Type B pancreatic cell (in vitro differentiated cells): Measurements from ENCODE around the gene FMC1. TPM values are rescaled to one million over a fixed set of nuclear protein-coding genes. Genes with fewer than 3 reads are reported as not detected.
"Not testable (repeated sequence)": the region's sequence is repeated elsewhere in the genome, so short reads cannot be mapped to it uniquely, and the experiment has no call there.

Experiments
- DNase-seq: peaks from one replicate; pipeline ENCODE4 v3.0.0; 2021; ENCODE audit warnings: mixed read lengths; ENCODE audit not compliant: unreplicated experiment; ENCODE audit errors: extremely low spot score
- H3K27ac Mint-ChIP-seq: 2 replicates; pipeline ENCODE4 v1.8.0; 2021; ENCODE audit warnings: mild to moderate bottlenecking, mixed read lengths
- H3K27me3 Mint-ChIP-seq: 2 replicates; pipeline ENCODE4 v1.8.0; 2021; ENCODE audit warnings: mixed read lengths
- H3K36me3 Mint-ChIP-seq: 2 replicates; pipeline ENCODE4 v1.8.0; 2021; ENCODE audit warnings: mixed read lengths
- H3K4me1 Mint-ChIP-seq: one replicate; pipeline ENCODE4 v1.8.0; 2021; ENCODE audit warnings: mixed read lengths; ENCODE audit not compliant: unreplicated experiment
- H3K4me3 Mint-ChIP-seq: 2 replicates; pipeline ENCODE4 v1.8.0; 2021; ENCODE audit warnings: mild to moderate bottlenecking, mixed read lengths
- H3K9me3 Mint-ChIP-seq: 2 replicates; pipeline ENCODE4 v1.8.0; 2021; ENCODE audit warnings: mixed read lengths
- total RNA-seq: library from RNA; stranded (reverse); gene quantifications from 2 replicates; pipeline ENCODE4 v1.2.1, GENCODE V29; 2021; ENCODE audit warnings: low replicate concordance
- TF ChIP-seq, protein P1 (sequence below): fragments of 200-600 bp; sonication (generic); conservative IDR thresholded peaks from 2 replicates; pipeline ENCODE4 v1.5.0; 2021; ENCODE audit warnings: antibody characterized with exemption, mild to moderate bottlenecking

FMC1 gene
- total RNA-seq, 1 donor from 2014 or later, result 15.2 TPM

DNA sequence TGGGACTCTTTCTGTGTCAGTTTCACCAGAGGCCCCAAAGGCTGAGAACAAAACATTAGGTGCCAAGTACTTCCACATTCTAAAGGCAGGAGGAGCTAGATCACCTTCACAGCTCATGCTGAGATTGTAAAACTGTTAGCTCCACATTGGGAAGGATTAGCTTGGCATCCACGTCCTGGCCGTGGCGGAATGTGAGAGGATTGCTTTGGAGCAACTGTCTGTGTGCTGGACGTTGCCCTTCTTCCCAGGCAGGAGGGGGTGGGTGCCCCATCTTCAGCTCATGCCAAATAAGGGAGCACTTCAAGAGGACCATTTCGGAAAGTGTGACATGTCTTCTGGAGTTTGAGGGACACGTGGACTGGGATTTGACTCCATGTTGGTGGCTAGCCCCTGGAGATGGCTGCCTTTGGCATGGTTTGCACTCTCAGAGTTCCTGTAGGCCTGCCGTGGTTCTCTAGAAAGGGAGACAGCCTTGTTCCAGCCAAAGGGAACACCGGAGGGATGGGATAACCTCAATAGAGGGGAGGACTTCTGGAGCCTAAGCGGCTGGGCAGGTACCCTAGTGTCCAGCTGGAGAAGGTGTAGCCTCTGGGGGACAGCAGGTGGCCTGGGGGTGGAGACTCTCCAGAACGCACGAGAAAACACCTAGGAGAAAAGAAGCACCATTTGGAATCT lies 19.9 kb upstream of the FMC1 start:
- Mint-ChIP-seq H3K27ac (no peak overlapping the region), H3K4me3 (no peak overlapping the region), H3K27me3 (no peaks in the 10 kb centered on the region), H3K36me3 (no peaks in the 10 kb centered on the region), H3K4me1 (peaks cover 5% of the 10 kb centered on the region), H3K9me3 (no peaks in the 10 kb centered on the region)
- DNase-seq, result no peak
- TF ChIP-seq, protein P1, sequence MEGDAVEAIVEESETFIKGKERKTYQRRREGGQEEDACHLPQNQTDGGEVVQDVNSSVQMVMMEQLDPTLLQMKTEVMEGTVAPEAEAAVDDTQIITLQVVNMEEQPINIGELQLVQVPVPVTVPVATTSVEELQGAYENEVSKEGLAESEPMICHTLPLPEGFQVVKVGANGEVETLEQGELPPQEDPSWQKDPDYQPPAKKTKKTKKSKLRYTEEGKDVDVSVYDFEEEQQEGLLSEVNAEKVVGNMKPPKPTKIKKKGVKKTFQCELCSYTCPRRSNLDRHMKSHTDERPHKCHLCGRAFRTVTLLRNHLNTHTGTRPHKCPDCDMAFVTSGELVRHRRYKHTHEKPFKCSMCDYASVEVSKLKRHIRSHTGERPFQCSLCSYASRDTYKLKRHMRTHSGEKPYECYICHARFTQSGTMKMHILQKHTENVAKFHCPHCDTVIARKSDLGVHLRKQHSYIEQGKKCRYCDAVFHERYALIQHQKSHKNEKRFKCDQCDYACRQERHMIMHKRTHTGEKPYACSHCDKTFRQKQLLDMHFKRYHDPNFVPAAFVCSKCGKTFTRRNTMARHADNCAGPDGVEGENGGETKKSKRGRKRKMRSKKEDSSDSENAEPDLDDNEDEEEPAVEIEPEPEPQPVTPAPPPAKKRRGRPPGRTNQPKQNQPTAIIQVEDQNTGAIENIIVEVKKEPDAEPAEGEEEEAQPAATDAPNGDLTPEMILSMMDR, result peak; percentile 34

DNA sequence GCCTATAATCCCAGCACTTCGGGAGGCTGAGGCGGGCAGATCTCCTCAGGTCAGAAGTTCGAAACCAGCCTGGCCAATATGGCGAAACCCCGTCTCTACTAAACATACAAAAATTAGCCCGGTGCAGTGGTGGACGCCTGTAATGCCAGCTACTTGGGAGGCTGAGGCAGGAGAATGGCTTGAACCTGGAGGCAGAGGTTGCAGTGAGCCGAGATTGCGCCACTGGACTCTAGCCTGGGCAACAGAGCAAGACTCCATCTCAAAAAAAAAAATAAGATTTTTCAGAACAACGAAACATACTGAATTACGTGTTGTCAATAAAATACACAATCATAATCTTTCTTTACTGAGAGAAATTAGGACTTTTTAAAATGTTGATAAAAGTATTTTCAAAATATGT lies 16.4 kb upstream of the FMC1 start:
- H3K4me3 Mint-ChIP-seq, H3K4me1 Mint-ChIP-seq, H3K27ac Mint-ChIP-seq, DNase-seq, H3K9me3 Mint-ChIP-seq, H3K36me3 Mint-ChIP-seq, H3K27me3 Mint-ChIP-seq: not testable (repeated sequence)

DNA sequence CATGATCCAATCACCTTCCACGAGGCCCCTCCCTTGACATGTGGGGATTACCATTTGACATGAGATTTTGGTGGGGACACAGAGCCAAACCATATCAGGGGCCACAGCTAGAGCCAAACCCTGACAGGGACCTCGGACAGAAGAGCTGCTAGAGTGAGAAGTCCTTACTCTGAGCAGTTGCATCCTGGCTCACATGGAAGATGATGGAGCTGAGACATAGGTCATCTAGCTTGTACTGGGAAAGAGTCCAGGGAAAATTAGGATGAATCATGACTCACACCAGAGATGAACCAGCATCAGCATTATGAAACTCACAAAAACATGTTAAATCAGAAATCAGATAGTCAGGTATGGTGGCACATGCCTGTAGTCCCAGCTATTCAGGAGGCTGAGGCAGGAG lies 12.8 kb upstream of the FMC1 start:
- DNase-seq, result no peak
- H3K4me1 Mint-ChIP-seq, result peaks cover 9% of the 10 kb centered on the region
- no peaks in the 10 kb centered on the region for H3K27me3 Mint-ChIP-seq
- H3K9me3 Mint-ChIP-seq, result no peaks in the 10 kb centered on the region
- H3K27ac Mint-ChIP-seq, result no peak overlapping the region
- TF ChIP-seq, protein P1, result no peak
- no peaks in the 10 kb centered on the region for H3K36me3 Mint-ChIP-seq
- no peak overlapping the region for H3K4me3 Mint-ChIP-seq

DNA sequence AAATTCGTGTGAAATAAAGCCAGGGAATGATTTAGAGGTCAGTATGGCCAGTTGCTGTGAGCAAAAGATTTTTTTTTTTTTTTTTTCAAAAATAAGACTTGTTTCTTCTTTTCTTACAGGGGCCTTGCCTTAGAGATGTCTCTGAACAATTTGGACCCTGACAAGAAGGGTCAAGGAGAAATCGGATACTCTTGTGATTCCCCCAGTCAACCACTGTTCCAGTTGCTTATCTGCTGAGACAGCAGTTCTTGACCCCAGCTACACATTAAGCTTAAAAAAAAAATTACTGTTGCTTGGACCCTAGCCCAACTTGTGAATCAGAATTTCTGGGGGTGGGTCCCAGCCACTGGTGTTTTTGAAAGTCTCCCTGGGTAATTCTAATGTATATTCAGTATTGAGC lies 12.0 kb upstream of the FMC1 start:
- no peaks in the 10 kb centered on the region for H3K36me3 Mint-ChIP-seq
- H3K4me3 Mint-ChIP-seq, result peak overlapping the region; percentile 46
- H3K27ac Mint-ChIP-seq, result peak overlapping the region; percentile 85
- no peak for DNase-seq
- no peaks in the 10 kb centered on the region for H3K27me3 Mint-ChIP-seq
- H3K4me1 Mint-ChIP-seq, result peaks cover 9% of the 10 kb centered on the region
- TF ChIP-seq, protein P1, result no peak
- no peaks in the 10 kb centered on the region for H3K9me3 Mint-ChIP-seq

DNA sequence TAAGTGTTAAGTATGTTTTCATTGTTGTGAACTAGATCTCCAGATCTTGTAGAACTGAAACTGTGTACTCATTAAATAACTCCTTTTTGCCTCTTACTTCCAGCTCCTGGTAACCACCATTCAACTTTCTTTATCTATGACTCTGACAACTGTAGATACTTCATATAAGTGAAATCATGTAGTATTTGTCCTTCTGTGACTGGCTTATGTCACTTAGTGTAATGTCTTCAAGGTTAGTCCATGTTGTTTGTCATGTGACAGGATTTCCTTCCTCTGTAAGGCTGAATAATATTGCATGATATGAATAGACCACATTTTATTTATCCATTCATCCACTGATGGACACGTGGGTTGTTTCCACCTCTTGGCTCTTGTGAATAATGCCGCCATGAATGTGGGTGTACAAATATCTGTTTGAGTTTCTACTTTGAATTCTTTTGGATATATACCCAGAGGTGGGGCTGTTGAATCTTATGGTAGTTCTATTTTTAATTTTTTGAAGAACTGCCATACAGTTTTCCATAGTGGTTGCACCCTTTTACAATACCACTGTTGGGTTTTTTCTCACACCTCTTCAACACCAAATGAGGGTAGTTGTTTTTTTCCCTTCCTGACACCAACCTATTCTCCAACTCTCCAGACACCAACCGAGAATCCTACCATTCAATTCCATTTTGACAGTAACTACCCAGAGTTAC lies 10.7 kb upstream of the FMC1 start:
- no peak overlapping the region for H3K27ac Mint-ChIP-seq
- no peaks in the 10 kb centered on the region for H3K9me3 Mint-ChIP-seq
- H3K36me3 Mint-ChIP-seq, result no peaks in the 10 kb centered on the region

More for the DNA sequence above, 10.7 kb upstream of the FMC1 start:
- DNase-seq, result no peak
- H3K27me3 Mint-ChIP-seq, result no peaks in the 10 kb centered on the region
- TF ChIP-seq, protein P1, result no peak
- no peak overlapping the region for H3K4me3 Mint-ChIP-seq
- peaks cover 9% of the 10 kb centered on the region for H3K4me1 Mint-ChIP-seq
